Sigmoid colon (tissue), 4 donors: ENCODE data around the gene MBP.

Experiments
- EP300 ChIP-seq, 4 donors: sonication (generic); formaldehyde crosslinking; IDR thresholded peaks; one replicate each; pipeline ENCODE4 v1.6.1; 2017; ENCODE audit warnings: antibody characterized with exemption in 4 of 4
- POLR2A ChIP-seq, 2 donors: fragments of 450-650 bp; IDR thresholded peaks; one replicate each; pipeline ENCODE4 v1.6.1; 2016; ENCODE audit warnings: antibody characterized with exemption in 2 of 2, mild to moderate bottlenecking in 2 of 2, moderate library complexity in 2 of 2
- POLR2AphosphoS5 ChIP-seq, 4 donors: sonication (generic); formaldehyde crosslinking; IDR thresholded peaks; one replicate each; pipeline ENCODE4 v1.6.1; 2017; ENCODE audit warnings: antibody characterized with exemption in 4 of 4
- TF ChIP-seq, protein P1 (sequence below), 4 experiments: fragments of 450-650 bp in 3 of 4; fragments of 200-600 bp in 1 of 4; IDR thresholded peaks; one replicate each; pipeline ENCODE4 v1.5.1; 2016 to 2019; ENCODE audit warnings: antibody characterized with exemption in 4 of 4, mild to moderate bottlenecking in 3 of 4, moderate library complexity in 2 of 4

GRCh38 chr18:76985951-76986236 is 146.7 kb downstream of the MBP start:
- TF ChIP-seq, protein P1, sequence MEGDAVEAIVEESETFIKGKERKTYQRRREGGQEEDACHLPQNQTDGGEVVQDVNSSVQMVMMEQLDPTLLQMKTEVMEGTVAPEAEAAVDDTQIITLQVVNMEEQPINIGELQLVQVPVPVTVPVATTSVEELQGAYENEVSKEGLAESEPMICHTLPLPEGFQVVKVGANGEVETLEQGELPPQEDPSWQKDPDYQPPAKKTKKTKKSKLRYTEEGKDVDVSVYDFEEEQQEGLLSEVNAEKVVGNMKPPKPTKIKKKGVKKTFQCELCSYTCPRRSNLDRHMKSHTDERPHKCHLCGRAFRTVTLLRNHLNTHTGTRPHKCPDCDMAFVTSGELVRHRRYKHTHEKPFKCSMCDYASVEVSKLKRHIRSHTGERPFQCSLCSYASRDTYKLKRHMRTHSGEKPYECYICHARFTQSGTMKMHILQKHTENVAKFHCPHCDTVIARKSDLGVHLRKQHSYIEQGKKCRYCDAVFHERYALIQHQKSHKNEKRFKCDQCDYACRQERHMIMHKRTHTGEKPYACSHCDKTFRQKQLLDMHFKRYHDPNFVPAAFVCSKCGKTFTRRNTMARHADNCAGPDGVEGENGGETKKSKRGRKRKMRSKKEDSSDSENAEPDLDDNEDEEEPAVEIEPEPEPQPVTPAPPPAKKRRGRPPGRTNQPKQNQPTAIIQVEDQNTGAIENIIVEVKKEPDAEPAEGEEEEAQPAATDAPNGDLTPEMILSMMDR (IDR thresholded peaks at IDR 0.05), result no peak
- TF ChIP-seq EP300 (IDR thresholded peaks at IDR 0.05), result no peak
- no peak for TF ChIP-seq POLR2A (IDR thresholded peaks at IDR 0.05)
- no peak for TF ChIP-seq POLR2AphosphoS5 (IDR thresholded peaks at IDR 0.05)
